Caki2 (cell line): ENCODE data around the gene FAM120B. TPM values are rescaled to one million over a fixed set of nuclear protein-coding genes. Genes with fewer than 3 reads are reported as not detected.

Experiments
- DNase-seq: peaks from one replicate; pipeline ENCODE4 v3.0.0-alpha.2; 2015; ENCODE audit warnings: low read depth
- in situ Hi-C: cut with HindIII; loops from 2 replicates; pipeline ENCODE4 v1.10.0; 2016; ENCODE audit warnings: low sequenced_read_pairs, low pct_unique_long_range_greater_than_20kb, mixed read lengths
- total RNA-seq: library from RNA; depleted of rRNA; stranded (reverse); fragments of >200 nt; shearing (Covaris generic); gene quantifications from 2 replicates; pipeline ENCODE4 v1.2.3, GENCODE V29; 2014; ENCODE audit warnings: low replicate concordance

Gene FAM120B
- total RNA-seq, 1 experiment from 2014 or later, result 10.1 TPM

DNA sequence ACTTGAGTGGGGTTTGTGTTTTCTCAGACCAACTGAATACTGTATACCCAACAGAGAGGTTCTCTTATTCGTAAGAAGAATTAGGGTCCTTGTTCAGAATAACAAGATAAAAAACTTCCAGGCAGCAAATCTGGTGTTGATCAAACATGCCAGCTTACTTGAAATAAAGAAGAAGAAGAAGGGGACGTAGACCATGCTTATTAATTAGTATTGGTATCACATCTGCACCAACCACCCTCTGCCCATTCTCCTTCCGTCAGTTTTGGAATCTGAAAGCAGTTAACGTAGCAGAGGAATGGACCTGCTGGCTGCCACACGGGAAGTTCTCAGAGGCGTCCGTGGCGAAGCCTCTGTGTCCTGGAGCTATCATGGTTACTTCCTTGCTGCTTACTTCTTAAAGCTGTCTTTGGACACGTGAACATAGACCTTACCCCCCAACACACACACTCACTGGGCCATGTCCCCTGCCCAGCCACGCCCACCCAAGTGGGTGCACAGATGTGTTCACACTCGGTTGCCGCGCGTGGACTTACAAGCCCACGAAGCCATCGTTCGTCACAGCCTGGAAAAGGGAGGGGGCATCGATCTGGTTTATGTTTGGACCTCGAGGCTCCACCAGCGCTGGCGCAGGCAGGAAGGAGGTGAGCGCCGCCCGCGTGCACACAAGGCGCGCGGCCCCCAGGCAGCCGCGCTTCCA is 11.6 kb upstream of the FAM120B start:
- in situ Hi-C loops, result no loop called here
- DNase-seq, result no peak

DNA sequence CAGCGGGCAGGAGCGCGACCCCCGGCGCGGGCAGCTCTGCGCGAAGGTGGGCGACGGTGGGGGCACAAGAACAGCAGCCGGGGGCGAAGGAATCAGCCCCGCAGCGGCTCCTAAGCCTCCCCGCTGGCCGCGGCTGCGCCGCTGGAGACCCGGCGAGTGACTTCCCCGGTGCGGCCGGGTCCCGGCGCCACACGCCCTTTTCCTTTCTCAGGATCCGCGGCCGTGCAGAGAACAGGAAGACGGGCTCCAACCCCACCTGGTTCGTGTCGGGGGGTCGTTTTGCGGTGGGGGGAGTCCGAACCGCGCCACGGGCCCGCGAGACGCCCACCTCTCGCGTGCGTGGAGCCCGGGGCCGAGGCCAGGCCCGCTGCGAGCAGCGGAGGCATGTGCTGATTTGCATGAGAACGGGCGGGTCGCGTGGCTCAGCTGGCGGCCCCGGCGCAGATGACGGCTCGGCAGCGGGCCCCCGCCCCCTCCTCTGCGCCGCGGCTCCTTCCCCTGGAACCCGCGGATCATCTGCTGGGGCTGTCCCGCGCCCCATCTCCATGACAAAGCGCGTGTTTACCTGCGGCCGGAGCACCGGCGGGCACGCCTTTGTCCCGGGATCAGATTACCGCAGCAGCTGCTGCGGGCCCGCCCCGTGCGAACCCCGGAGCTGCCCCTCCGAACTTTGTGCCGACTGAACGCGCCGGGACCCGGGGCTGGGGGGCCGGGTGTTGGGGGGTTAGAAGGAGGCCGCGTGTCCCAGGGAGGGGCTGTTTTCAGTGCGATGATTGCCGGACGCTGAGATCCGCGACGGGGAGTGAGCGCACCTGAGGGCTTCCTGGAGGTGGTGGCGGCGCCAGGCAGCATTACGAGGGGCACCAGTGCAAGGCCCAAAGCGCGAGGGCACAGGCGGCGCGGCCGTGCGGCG is 10.8 kb upstream of the FAM120B start:
- DNase-seq, result peak; percentile 54
- in situ Hi-C loops, result no loop called here

DNA sequence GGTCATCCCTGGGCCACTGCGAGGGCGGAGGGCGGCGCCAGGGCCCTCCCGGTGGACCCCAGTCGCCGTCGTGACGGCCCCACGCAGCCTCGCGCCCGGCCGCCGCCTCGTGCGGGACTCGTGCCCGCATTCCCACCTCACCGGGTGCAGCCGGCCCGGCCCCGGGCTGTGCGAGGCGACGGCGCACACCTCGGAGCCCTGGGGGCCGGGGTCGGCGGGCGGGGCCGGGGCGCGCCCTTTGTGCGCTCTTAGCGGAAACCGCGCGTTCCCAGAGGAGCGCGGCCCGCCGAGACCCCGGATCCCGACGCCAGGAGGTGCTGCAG is 10.2 kb upstream of the FAM120B start:
- in situ Hi-C loops, result no loop called here

DNA sequence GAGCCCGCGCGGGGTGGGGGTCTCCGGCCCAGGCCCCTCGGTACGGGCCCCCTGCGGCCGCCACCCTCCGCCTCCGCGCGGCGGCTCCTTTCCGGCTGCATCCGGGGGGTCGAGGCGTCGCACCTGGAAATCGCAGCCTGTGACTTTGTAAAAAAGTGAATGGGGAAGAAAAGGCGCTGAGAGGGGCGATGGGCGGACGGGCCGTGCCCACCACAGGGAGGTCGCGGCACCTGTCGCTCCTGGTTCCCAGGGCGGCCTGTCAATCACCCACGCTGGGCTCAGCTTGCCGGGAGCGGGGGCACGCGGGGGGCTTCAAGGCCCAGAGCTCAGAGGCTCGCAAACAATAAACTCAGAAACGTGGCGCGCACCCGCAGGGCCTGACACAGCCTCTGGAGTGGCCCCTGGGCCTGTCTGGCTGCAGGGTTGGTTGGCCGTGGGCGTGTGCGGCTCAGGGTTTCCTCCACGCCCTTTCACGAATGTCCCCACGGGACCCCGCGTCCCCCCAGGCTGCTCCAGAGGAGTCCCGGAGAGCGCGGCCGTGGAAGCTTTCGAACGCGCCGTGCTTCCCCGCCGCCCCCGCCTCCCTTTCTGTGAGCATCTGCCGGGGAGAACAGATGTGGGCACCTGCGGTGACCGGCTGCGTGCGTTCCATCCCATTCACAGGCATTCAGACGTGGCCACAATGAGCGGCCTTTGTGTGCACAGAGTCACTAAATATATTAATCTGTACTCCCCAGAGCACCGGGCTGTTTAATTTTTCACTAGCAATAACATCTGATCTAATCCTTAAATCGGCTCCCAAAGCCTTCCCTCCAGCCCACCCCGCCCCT is 9.6 kb upstream of the FAM120B start:
- no peak for DNase-seq
- in situ Hi-C loops, result no loop called here

More for the DNA sequence above, 10.2 kb upstream of the FAM120B start:
- DNase-seq, result no peak

DNA sequence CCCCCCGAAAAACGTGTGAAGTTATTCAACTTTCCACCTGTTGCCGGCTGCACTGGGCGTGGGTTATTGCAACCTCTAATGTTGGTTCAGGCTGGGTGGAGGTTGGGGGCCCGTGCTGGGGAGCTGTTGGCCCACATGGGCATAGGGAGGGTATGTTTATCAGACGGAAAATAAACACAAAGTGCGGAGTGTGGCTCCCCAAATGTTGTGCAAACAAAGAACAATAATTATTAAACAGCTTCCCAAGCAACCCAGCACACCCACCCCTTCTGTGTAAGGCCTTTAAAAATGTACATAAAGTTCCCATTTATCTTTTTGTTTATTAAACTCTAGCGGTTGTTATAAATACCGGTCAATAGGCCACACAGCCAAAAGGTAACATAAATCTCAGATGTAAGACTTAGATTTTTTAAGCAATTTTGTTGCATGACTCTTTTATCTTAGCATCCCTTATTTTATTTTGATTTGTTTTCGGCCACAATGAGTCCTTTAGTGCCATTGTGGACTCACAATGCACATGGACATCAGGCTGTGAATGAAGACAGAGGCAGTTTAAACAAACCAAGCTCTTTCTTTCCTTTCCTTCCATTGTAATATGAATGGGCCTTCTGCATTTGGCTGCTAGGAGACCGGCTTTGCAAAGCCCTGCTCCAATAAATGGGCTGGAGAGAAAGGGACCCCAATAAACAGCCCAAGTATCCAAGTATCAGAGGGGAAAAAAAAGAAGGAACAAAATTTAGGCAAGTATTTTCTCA is 8.8 kb upstream of the FAM120B start:
- in situ Hi-C loops, result no loop called here
- no peak for DNase-seq

DNA sequence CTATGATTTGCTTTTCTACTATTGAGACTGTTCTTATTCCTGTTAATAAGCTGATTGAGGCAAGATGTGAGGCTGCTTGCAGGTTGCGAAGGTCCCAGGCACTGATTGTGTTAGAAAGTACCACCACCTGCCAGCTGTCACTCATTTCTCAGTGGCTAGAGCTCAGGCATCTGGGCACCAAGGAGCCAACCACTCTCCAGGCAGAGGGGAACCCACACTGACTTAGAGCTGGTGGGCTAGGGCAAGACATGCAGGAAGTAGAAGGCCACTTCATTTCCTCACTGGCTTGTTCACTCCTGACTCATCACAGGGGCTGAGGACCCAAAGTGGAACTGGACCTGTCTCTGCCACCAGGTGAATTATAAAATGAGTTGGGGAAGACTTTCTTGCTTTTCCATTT is 7.9 kb upstream of the FAM120B start:
- in situ Hi-C loops, result no loop called here
- no peak for DNase-seq

DNA sequence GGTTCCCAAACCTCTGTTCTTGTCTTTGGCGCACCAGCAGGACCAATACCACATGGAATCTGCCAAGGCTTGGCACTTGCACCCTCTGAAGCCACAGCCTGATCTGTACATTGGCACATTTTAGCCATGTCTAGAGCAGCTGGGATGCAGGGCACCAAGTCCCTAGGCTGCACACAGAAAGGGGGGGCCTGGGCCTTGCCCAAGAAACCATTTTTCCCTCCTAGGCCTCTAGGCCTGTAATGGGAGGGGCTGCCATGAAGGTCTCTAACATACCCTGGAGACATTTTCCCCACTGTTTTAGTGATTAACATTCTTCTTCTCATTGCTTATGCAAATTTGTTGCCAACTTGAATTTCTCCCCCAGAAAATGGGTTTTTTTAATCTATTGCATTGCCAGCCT is 5.4 kb upstream of the FAM120B start:
- in situ Hi-C loops, result no loop called here
- no peak for DNase-seq

DNA sequence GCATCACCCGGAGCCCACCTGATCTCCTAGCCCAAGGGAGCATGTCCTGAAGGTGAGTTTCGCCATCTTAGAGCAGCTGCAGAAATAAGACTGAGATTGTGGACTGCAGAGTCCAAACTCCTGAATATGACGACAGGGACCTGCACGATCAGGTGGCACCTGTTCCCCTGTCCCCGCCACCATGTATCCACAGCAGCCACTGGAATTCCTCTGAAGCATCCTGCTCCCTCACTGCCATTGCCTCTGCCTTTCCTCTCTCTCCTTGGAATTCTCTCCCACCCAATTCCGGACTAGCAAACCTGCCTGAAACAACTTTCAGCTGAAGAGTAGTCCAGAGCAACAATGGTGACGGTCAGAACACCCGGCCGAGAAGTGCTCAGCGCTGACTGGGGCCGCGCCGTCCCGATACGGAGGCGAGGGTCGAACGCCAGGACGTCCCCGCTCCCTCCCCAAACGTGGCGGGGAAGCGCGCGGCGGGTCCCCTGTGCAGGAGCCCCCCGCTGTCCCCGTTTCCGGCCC is 694 bp upstream of the FAM120B start:
- DNase-seq, result no peak
- in situ Hi-C loops, result no loop called here

DNA sequence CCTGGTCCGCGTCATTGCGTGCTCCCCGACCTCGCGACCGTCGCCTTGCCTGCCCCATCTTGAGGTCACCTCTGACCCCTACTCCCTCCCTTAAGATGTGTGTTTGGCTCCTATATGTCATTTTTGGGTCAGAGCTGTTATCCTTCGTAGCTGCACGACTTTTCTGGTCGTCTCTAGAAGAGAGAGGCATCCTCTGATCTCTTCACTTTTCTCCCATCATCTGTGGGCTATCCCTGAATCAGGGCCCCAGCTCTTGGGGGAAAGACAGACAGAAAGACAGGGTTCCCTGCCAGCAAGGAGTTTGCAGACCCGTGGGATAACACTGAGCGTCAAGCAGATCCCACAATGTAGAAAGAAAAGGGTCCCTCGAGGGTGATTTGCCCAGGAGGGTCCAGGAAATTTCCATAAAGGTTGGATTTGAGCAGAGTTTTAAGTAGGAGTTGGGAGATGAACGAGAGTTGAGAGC is 555 bp downstream of the FAM120B start:
- in situ Hi-C loops, result no loop called here
- no peak for DNase-seq

DNA sequence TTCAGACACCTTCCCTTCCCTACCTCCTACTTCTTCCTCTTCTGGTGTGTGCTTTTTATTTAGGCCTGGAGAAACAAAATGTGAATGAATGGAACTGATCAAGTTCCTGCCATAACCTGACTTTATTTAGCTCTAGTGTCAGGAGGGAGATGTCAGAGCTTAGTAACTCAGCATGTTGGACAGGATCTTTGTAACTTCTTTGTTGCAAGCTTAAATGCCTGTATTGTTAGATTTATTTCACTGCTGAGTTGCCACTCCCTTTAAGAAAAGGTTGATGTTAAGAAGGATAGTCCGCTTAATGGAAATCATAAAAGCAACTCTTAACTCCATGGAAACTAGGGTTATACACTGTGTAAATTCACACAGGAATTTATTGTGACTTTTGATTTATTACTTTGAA is 2.2 kb downstream of the FAM120B start:
- no peak for DNase-seq
- in situ Hi-C loops, result no loop called here

DNA sequence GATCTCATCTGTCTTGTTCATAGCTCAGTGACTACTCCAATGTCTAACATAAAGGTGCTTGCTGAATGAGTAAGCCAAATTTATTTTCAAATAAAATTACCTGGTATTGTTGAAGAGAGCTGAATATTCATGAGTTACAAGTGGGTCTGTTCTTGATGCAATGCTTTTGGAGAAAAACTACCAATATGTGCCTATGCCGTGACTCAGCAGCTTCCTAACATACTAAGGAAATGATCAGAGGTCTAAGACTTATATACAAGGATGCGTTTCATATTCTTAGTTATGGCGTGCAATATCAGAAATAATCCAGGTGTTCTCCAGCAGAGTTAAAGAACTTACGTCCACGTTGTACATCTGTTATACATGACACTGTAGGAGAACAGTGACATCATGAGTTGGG is 5.1 kb downstream of the FAM120B start:
- DNase-seq, result no peak
- in situ Hi-C loops, result no loop called here

DNA sequence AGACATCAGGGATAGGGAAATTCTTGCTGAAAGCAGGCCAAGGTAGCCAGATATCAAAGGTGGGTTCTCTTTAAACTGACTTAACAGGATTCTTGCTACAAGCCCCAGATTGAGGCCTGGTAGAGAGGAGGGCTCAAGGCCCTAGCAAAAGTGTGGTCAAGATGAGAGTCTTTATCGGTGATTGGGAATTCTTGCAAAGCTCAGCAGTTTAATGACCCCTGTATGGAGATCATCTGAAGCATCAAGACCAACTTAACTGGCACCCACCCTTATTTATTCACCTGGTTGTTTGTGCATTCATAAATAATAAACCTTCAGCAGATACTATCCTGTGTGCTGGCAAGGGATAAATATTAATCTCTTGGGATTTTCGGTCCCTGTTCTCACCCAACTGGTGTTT is 6.3 kb downstream of the FAM120B start:
- DNase-seq, result no peak
- in situ Hi-C loops, result no loop called here

DNA sequence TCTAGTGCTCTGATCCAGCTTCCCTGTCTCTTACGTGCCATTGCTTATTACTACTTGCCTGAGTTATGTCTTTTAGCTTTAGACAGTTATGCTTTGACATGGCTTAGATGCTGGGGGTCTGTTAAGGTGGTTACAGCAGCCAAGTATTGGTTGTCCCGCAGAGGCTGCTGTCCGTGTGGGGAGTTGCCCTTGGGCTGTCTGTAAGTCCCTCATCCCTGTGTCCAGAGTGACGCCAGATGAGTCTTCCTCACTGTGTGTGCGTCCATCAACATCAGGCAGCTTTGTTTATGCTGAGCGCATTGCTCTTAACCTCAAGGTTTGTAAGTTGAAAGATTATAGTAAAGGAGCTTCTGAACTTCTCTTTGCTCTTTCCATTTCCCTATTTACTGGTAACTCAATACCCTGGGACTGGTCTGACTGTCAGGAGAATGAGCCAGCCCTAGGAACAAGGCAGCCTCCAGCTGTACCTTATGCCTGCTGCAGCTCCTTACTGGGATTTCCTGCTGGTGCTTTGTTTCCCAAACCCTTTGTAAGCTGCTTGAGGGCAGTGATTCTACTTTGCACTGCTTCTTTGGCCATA is 7.2 kb downstream of the FAM120B start:
- in situ Hi-C loops, result no loop called here
- no peak for DNase-seq

DNA sequence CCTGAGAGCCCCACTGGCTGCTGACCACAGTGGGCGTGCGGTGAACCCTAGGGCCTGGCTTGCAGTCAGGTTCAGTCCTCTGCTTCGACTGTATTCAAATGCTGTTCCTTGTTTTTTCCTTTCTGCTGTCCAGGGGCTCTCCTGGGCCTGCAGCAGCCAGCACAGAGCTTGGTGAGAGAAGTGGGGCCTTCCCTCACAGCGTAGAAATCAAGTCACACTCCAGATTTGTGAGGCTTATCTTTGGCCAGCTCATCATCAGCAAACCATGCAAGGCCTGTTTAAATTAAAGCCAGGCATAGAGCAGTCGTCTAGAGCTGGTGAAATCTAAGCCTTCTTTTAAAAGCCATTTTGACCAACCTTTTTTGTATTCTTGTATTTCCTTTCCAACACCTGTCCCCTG is 8.4 kb downstream of the FAM120B start:
- in situ Hi-C loops, result no loop called here
- no peak for DNase-seq

DNA sequence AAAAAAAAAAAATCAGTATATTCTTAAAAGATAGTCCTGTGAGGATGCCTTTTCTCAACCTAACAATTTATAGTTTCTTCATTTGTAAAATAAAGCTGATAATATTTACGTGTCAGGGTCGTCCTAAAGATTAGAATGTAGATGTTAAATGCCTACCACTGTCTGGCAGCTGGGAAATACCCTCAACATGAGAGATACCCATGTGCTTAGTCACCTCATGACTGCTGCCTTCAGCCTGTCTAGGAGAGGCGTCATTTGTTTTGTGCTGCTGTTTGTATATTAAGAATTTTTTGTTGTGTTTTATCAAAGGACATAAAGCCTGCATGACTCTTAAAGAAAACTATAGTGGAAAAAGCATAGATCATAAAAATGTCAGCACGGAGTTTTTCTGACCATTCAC is 9.5 kb downstream of the FAM120B start:
- no peak for DNase-seq
- in situ Hi-C loops, result no loop called here

DNA sequence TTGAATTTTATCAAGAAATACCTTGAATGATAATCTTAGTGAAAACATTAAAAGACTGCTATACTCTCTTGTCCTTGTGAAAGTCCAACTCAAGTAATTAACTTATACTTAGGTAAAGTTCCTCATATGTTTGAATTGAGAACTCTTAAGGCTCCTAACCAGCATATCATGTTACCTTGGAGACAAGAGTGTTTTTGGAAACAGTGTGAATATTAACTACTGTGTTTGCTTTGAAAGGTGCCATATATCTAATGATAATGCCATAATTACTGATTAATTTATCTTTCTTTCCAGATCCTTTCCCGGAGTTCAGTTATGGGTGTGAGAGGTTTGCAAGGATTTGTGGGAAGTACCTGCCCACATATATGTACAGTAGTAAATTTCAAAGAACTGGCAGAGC is 10.5 kb downstream of the FAM120B start:
- no peak for DNase-seq

DNA sequence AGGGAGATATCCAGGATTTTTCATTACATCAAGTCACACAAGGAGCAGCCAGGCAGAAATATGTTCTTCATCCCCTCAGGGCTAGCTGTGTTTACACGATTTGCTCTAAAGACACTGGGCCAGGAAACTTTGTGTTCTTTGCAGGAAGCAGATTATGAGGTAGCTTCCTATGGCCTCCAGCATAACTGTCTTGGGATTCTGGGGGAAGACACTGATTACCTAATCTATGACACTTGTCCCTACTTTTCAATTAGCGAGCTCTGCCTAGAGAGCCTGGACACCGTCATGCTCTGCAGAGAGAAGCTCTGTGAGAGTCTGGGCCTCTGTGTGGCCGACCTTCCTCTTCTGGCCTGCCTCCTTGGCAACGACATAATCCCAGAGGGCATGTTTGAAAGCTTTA is 11.2 kb downstream of the FAM120B start:
- no peak for DNase-seq
- in situ Hi-C loops, result no loop called here

More for the DNA sequence above, 10.5 kb downstream of the FAM120B start:
- in situ Hi-C loops, result no loop called here

DNA sequence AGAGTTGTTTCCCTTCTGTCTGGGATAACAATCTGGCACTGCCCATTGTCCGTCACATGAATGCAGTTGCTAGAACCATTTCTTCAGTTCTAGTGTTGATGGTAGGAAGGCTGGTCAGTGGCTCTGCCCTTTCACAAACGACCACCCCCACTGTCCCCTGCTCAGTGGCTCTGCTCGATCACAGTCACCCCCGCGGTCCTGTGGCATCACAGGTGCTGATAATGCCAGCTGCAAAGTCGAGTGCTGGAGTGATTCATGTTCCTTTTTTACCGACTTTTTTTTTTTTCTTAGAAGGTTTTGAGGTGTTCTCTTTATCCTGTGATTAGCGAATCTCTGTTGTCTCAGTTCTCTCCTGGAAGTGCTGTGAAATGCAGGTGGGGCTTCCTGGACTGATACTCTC is 22.8 kb downstream of the FAM120B start:
- in situ Hi-C loops, result no loop called here
- no peak for DNase-seq
